PC-3 (cell line): Measurements from ENCODE around the gene ELP5. TPM values are rescaled to one million over a fixed set of nuclear protein-coding genes. Genes with fewer than 3 reads are reported as not detected.

Experiments used
- ATAC-seq: fragments of 200-7000 bp; cut with Tn5 transposase; 2 replicates; pipeline ENCODE4 v1.9.1; 2020; ENCODE audit warnings: mild to moderate bottlenecking, moderate library complexity
- BruUV-seq: library from RNA; stranded (reverse); fragments of 400-500 nt; replicated peaks from 2 replicates; lab custom pipeline; 2021; lab: Mats Ljungman, UMichigan
- CTCF ChIA-PET: fragments of 300-600 bp; sonication (Branson Sonifier 250); formaldehyde crosslinking; loops from one replicate; lab custom pipeline; 2022; ENCODE audit warnings: antibody characterized with exemption; lab: Charles Lee
- POLR2A ChIA-PET: fragments of 300-600 bp; sonication (Branson Sonifier 250); formaldehyde crosslinking; loops from one replicate; lab custom pipeline; 2022; ENCODE audit warnings: antibody characterized with exemption; ENCODE audit not compliant: unreplicated experiment; lab: Charles Lee
- DNase-seq: peaks from one replicate; pipeline ENCODE4 v3.0.0-alpha.2; 2015
- H2AFZ ChIP-seq: fragments of 300-600 bp; sonication (generic); 2 replicates; pipeline ENCODE4 v1.6.0; 2016; ENCODE audit warnings: antibody characterized with exemption, low read length
- H3F3A ChIP-seq: fragments of 300-600 bp; sonication (generic); one replicate; pipeline ENCODE4 v1.6.0; 2017; ENCODE audit warnings: antibody characterized with exemption, low read length, control low read depth, mild to moderate bottlenecking; ENCODE audit not compliant: unreplicated experiment
- H3K27ac ChIP-seq: fragments of 300-600 bp; sonication (generic); 2 replicates; pipeline ENCODE4 v1.5.1; 2016; ENCODE audit warnings: mild to moderate bottlenecking, low read length
- H3K27me3 ChIP-seq: fragments of 300-600 bp; sonication (generic); 2 replicates; pipeline ENCODE4 v1.6.1; 2016; ENCODE audit warnings: low read length, mixed read lengths
- H3K36me3 ChIP-seq: fragments of 300-600 bp; sonication (generic); 2 replicates; pipeline ENCODE4 v1.6.1; 2016; ENCODE audit warnings: low read depth, mixed run types, low read length, mixed read lengths
- H3K4me1 ChIP-seq: fragments of 300-600 bp; sonication (generic); 2 replicates; pipeline ENCODE4 v1.5.1; 2016; ENCODE audit warnings: low read length; ENCODE audit not compliant: insufficient read depth
- H3K4me2 ChIP-seq: fragments of 300-600 bp; sonication (generic); 2 replicates; pipeline ENCODE4 v1.6.0; 2016; ENCODE audit warnings: low read length
- H3K4me3 ChIP-seq: fragments of 300-600 bp; sonication (generic); 2 replicates; pipeline ENCODE4 v1.5.1; 2016; ENCODE audit warnings: mild to moderate bottlenecking, low read length, mixed read lengths
- H3K79me2 ChIP-seq: fragments of 300-600 bp; sonication (generic); 2 replicates; pipeline ENCODE4 v1.6.1; 2017; ENCODE audit warnings: low read length, mixed read lengths
- H3K9ac ChIP-seq: fragments of 300-600 bp; sonication (generic); 2 replicates; pipeline ENCODE4 v1.6.0; 2016; ENCODE audit warnings: mild to moderate bottlenecking, low read length
- H3K9me2 ChIP-seq: fragments of 300-600 bp; sonication (generic); replicated peaks from 2 replicates; pipeline ENCODE4 v1.6.1; 2016; ENCODE audit warnings: mixed run types, low read length, mixed read lengths
- H3K9me3 ChIP-seq: fragments of 300-600 bp; sonication (generic); 2 replicates; pipeline ENCODE4 v1.6.1; 2016; ENCODE audit warnings: low read length, mixed read lengths
- H4K20me1 ChIP-seq: fragments of 300-600 bp; sonication (generic); 2 replicates; pipeline ENCODE4 v1.6.1; 2016; ENCODE audit warnings: low read length, mixed read lengths
- CTCF ChIP-seq: fragments of 300-600 bp; sonication (generic); conservative IDR thresholded peaks from 2 replicates; pipeline ENCODE4 v1.5.1; 2017; ENCODE audit warnings: antibody characterized with exemption, low read depth, mild to moderate bottlenecking, low read length
- EZH2 ChIP-seq: fragments of 300-600 bp; sonication (generic); IDR thresholded peaks from one replicate; pipeline ENCODE4 v1.6.1; 2017; ENCODE audit warnings: antibody characterized with exemption, mild to moderate bottlenecking, low read length; ENCODE audit not compliant: unreplicated experiment
- EZH2phosphoT487 ChIP-seq: fragments of 300-600 bp; sonication (generic); IDR thresholded peaks from 2 replicates; pipeline ENCODE4 v1.6.1; 2018; ENCODE audit warnings: mild to moderate bottlenecking, antibody characterized with exemption, low read length, borderline replicate concordance
- intact Hi-C: fragments of 100-400 bp; cut with micrococcal nuclease; formaldehyde crosslinking; loops from 2 replicates; pipeline ENCODE4 v1.9.0; 2023
- total RNA-seq: library from RNA; depleted of rRNA; stranded (reverse); fragments of >200 nt; gene quantifications from 2 replicates; pipeline ENCODE4 v1.2.3, GENCODE V29; 2014

Gene ELP5
- total RNA-seq, 1 experiment from 2014 or later = 67.5 TPM

- no peaks in the 10 kb centered on the region for H3F3A ChIP-seq
- POLR2A ChIA-PET = no interaction called here
- no peak overlapping the region for H3K4me3 ChIP-seq
- H3K9me2 ChIP-seq = no peaks in the 10 kb centered on the region
- CTCF ChIA-PET = no interaction called here
- no peak overlapping the region for H3K9ac ChIP-seq
- DNase-seq (no peak), ATAC-seq (no peak)
- no peaks in the 10 kb centered on the region for H3K9me3 ChIP-seq
- H3K27me3 ChIP-seq = no peaks in the 10 kb centered on the region
- no TSS peak for BruUV-seq
- H3K4me1 ChIP-seq = peaks cover 3% of the 10 kb centered on the region
- intact Hi-C loops = no loop called here
- H3K79me2 ChIP-seq = peaks cover 30% of the 10 kb centered on the region
- H3K27ac ChIP-seq = no peak overlapping the region
- no peak for TF ChIP-seq CTCF
- no peak overlapping the region for H2AFZ ChIP-seq
- peaks cover 19% of the 10 kb centered on the region; the same call in 1 of the 2 replicates for H3K36me3 ChIP-seq
- H3K4me2 ChIP-seq = no peak overlapping the region
- peaks cover 8% of the 10 kb centered on the region; the same call in 1 of the 2 replicates for H4K20me1 ChIP-seq
Observed at GRCh38 chr17:7226721-7227710, 25.0 kb upstream of the ELP5 start.

GRCh38 chr17:7228920-7229319, 23.1 kb upstream of the ELP5 start:
- Histone ChIP-seq H3K27ac (no peak overlapping the region), H3K4me3 (no peak overlapping the region), H3K36me3 (no peaks in the 10 kb centered on the region; the same call in 1 of the 2 replicates), H3K27me3 (no peaks in the 10 kb centered on the region), H3K79me2 (peaks cover 38% of the 10 kb centered on the region), H3F3A (no peaks in the 10 kb centered on the region), H3K4me2 (no peak overlapping the region), H2AFZ (no peak overlapping the region), H3K9me2 (no peaks in the 10 kb centered on the region), H3K9ac (no peak overlapping the region), H3K9me3 (no peaks in the 10 kb centered on the region), H4K20me1 (peaks cover 8% of the 10 kb centered on the region; the same call in 1 of the 2 replicates), H3K4me1 (peaks cover 10% of the 10 kb centered on the region)
- DNase-seq = no peak
- POLR2A ChIA-PET = no interaction called here
- CTCF ChIA-PET = no interaction called here
- intact Hi-C loops = no loop called here
- ATAC-seq = no peak
- no TSS peak for BruUV-seq
- no peak for TF ChIP-seq CTCF
- no peak for TF ChIP-seq EZH2phosphoT487
- TF ChIP-seq EZH2 = no peak

GRCh38 chr17:7229504-7229903, 22.5 kb upstream of the ELP5 start:
- Histone ChIP-seq H3K79me2 (peaks cover 41% of the 10 kb centered on the region), H3K4me1 (peaks cover 11% of the 10 kb centered on the region), H3K27me3 (no peaks in the 10 kb centered on the region), H3K4me3 (no peak overlapping the region), H3K9me2 (no peaks in the 10 kb centered on the region), H2AFZ (no peak overlapping the region), H3K4me2 (no peak overlapping the region), H3K36me3 (no peaks in the 10 kb centered on the region; the same call in 1 of the 2 replicates), H3K9ac (no peak overlapping the region), H3K9me3 (no peaks in the 10 kb centered on the region), H3K27ac (no peak overlapping the region), H4K20me1 (peaks cover 8% of the 10 kb centered on the region; the same call in 1 of the 2 replicates), H3F3A (no peaks in the 10 kb centered on the region)
- DNase-seq = no peak
- ATAC-seq = no peak
- BruUV-seq = no TSS peak
- intact Hi-C loops = no loop called here
- POLR2A ChIA-PET = no interaction called here
- CTCF ChIA-PET = no interaction called here
- no peak for TF ChIP-seq EZH2phosphoT487
- no peak for TF ChIP-seq EZH2
- no peak for TF ChIP-seq CTCF
